Stimulated activated CD8-positive, alpha-beta memory T cell treated with anti-CD3 and anti-CD28 coated beads, Interleukin-4, amount 100 ng/mL, for 24 hours (primary cell): ENCODE data around the gene GSTP1.

Experiments used
- DNase-seq: peaks from one replicate; pipeline ENCODE4 v3.0.0-alpha.2; 2020; ENCODE audit warnings: low read depth

GSTP1 gene

GRCh38 chr11:67630228-67630942 lies 46.8 kb downstream of the GSTP1 start:
- peak; percentile 93 for DNase-seq

GRCh38 chr11:67630943-67631331 lies 47.3 kb downstream of the GSTP1 start:
- no peak for DNase-seq

- no peak for DNase-seq
Measured at GRCh38 chr11:67631411-67631810, 47.8 kb downstream of the GSTP1 start.

- no peak for DNase-seq
Measured at GRCh38 chr11:67631853-67632174, 48.2 kb downstream of the GSTP1 start.

- DNase-seq, result no peak
Measured at GRCh38 chr11:67632175-67632981, 48.8 kb downstream of the GSTP1 start.

- DNase-seq, result no peak
Measured at GRCh38 chr11:67632982-67633755, 49.6 kb downstream of the GSTP1 start.

GRCh38 chr11:67633758-67634365 lies 50.2 kb downstream of the GSTP1 start:
- DNase-seq, result no peak

GRCh38 chr11:67634366-67635230 lies 51.0 kb downstream of the GSTP1 start:
- no peak for DNase-seq

- no peak for DNase-seq
Measured at GRCh38 chr11:67635231-67635521, 51.6 kb downstream of the GSTP1 start.
